ENCODE data around the gene ZFYVE28. TPM values are rescaled to one million over a fixed set of nuclear protein-coding genes. Genes with fewer than 3 reads are reported as not detected.

The ZFYVE28 gene
- total and polyA plus RNA-seq, 2 donors (not counting 1 experiment from before 2014, with no cell fraction given), result 5.8 to 12.1 TPM

GRCh38 chr4:2243681-2244380 lies 174.6 kb downstream of the ZFYVE28 start:
- Histone ChIP-seq H2AFZ (ENCODE audit: insufficient read depth, low read depth, low read length, poor library complexity, severe bottlenecking) (no peak overlapping the region), H3K27me3 (replicated peaks in 1 of 4; ENCODE audit: control extremely low read depth in 1 of 4, control insufficient read depth in 3 of 4, insufficient read depth in 4 of 4, low read length in 3 of 4) (no peaks in the 10 kb centered on the region), H3K79me2 (ENCODE audit: control insufficient read depth, insufficient read depth, low read length) (peaks cover 26% of the 10 kb centered on the region), H3K9me3 (ENCODE audit: control extremely low read depth in 1 of 3, control insufficient read depth in 2 of 3, insufficient read depth in 1 of 3, low read length in 2 of 3) (no peaks in the 10 kb centered on the region), H3K4me3 (ENCODE audit: control extremely low read depth in 1 of 5, extremely low read depth in 1 of 5, insufficient read depth in 1 of 5, low read depth in 2 of 5, low read length in 4 of 5) (no peak overlapping the region), H3K4me2 (replicated peaks; ENCODE audit: low read depth, low read length, poor library complexity, severe bottlenecking) (peak overlapping the region; percentile 6), H3K9ac (ENCODE audit: low read length) (no peak overlapping the region), H3K27ac (ENCODE audit: low read length in 2 of 2) (peak overlapping the region in 1 of 2 donors; percentile 2), H4K20me1 (ENCODE audit: control insufficient read depth, insufficient read depth, low read length, poor library complexity, severe bottlenecking) (peaks cover 19% of the 10 kb centered on the region), H3K36me3 (replicated peaks in 1 of 2; ENCODE audit: control extremely low read depth in 1 of 2, control insufficient read depth in 1 of 2, extremely low read depth in 1 of 2, insufficient read depth in 2 of 2, low read length in 1 of 2) (peaks cover under 1 to 22% of the 10 kb centered on the region in 2 experiments), H3K4me1 (ENCODE audit: control insufficient read depth in 2 of 2, insufficient read depth in 2 of 2, low read length in 2 of 2) (peaks cover 30 to 33% of the 10 kb centered on the region in 2 donors)
- TF ChIP-seq EZH2 (IDR thresholded peaks at IDR 0.05; ENCODE audit: borderline replicate concordance, insufficient read depth, low read depth, low read length, poor library complexity, severe bottlenecking), result no peak
- TF ChIP-seq, protein P1, sequence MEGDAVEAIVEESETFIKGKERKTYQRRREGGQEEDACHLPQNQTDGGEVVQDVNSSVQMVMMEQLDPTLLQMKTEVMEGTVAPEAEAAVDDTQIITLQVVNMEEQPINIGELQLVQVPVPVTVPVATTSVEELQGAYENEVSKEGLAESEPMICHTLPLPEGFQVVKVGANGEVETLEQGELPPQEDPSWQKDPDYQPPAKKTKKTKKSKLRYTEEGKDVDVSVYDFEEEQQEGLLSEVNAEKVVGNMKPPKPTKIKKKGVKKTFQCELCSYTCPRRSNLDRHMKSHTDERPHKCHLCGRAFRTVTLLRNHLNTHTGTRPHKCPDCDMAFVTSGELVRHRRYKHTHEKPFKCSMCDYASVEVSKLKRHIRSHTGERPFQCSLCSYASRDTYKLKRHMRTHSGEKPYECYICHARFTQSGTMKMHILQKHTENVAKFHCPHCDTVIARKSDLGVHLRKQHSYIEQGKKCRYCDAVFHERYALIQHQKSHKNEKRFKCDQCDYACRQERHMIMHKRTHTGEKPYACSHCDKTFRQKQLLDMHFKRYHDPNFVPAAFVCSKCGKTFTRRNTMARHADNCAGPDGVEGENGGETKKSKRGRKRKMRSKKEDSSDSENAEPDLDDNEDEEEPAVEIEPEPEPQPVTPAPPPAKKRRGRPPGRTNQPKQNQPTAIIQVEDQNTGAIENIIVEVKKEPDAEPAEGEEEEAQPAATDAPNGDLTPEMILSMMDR (IDR thresholded peaks at IDR 0.05), result peak; percentile 12
- intact Hi-C loops (cut with micrococcal nuclease), result loop anchor here (2.0 to 10.0 kb wide), 3 partner anchors 47 to 718 kb away; partner anchors contain the start of genes GRK4, NELFA and NOP14
- H3K4me3 Mint-ChIP-seq, result peak overlapping the region; percentile 9
- ATAC-seq (ENCODE audit: low read depth) (no peak), DNase-seq (peak; percentile 52)
- peaks cover 43% of the 10 kb centered on the region for H3K4me1 Mint-ChIP-seq
- WGBS (ENCODE audit: insufficient coverage), result 17% methylated on average over 4 of the region's 5 CpGs
- ChIA-PET CTCF (interaction anchor here (1.3 to 2.8 kb wide), 7 partner anchors 13 to 224 kb away, joined by 4 to 11 read pairs (median 6); partner anchors contain the start of genes CFAP99, MXD4 and RNF4), POLR2A (interaction anchor here (2.6 kb wide), 1 partner anchor 19 kb away, joined by 20 read pairs; the partner anchor contains the start of gene MXD4)
- no peaks in the 10 kb centered on the region for H3K27me3 Mint-ChIP-seq
- H3K27ac Mint-ChIP-seq, result peak overlapping the region; percentile 57
- no peaks in the 10 kb centered on the region for H3K9me3 Mint-ChIP-seq (ENCODE audit: insufficient read depth)

All from B cell (primary cell).